Small intestine (tissue), 7 donors: ENCODE results near the gene RCOR2. TPM values are rescaled to one million over a fixed set of nuclear protein-coding genes. Genes with fewer than 3 reads are reported as not detected.

Experiments used
- DNase-seq, 2 donors: peaks; one replicate each; pipeline versions ENCODE4 v3.0.0 to v3.0.0-alpha.2; 2013
- FAIRE-seq: peaks from 2 replicates; lab custom pipeline; 2012; peaks lifted over from hg19 to GRCh38; lab: Jason Lieb, UNC
- H3K27ac ChIP-seq, 3 donors: one replicate each; pipeline ENCODE4 v1.5.1; 2013; ENCODE audit warnings: low read length in 2 of 3, mild to moderate bottlenecking in 2 of 3, control low read depth in 1 of 3, inconsistent platforms in 1 of 3, low read depth in 1 of 3, moderate library complexity in 1 of 3
- H3K27me3 ChIP-seq, 3 donors: one replicate each; pipeline ENCODE4 v1.6.1; 2013; ENCODE audit warnings: low read length in 3 of 3, inconsistent platforms in 1 of 3; ENCODE audit not compliant: control insufficient read depth in 3 of 3, insufficient read depth in 3 of 3
- H3K36me3 ChIP-seq, 3 donors: one replicate each; pipeline ENCODE4 v1.6.1; 2013; ENCODE audit warnings: low read length in 3 of 3, inconsistent platforms in 1 of 3, low read depth in 1 of 3, mild to moderate bottlenecking in 1 of 3, moderate library complexity in 1 of 3; ENCODE audit not compliant: control insufficient read depth in 3 of 3, insufficient read depth in 2 of 3
- H3K4me1 ChIP-seq, 3 donors: one replicate each; pipeline ENCODE4 v1.6.1; 2013; ENCODE audit warnings: low read length in 2 of 3, inconsistent platforms in 1 of 3, low read depth in 1 of 3, mild to moderate bottlenecking in 1 of 3, moderate library complexity in 1 of 3; ENCODE audit not compliant: control insufficient read depth in 3 of 3, insufficient read depth in 2 of 3
- H3K4me3 ChIP-seq, 3 donors: one replicate each; pipeline ENCODE4 v1.5.1; 2013; ENCODE audit warnings: low read length in 3 of 3, control low read depth in 1 of 3, inconsistent platforms in 1 of 3, low read depth in 1 of 3, mild to moderate bottlenecking in 1 of 3, moderate library complexity in 1 of 3
- H3K9me3 ChIP-seq, 2 donors: one replicate each; pipeline ENCODE4 v1.6.1; 2013; ENCODE audit warnings: low read depth in 1 of 2, low read length in 1 of 2; ENCODE audit not compliant: control insufficient read depth in 2 of 2, insufficient read depth in 1 of 2
- WGBS, 3 donors: extraction: QIAGEN DNeasy Blood & Tissue Kit; methylation state at CpG; one replicate each; pipeline ENCODE4 v1.1.7; 2013; 5-methylcytosine and 5-hydroxymethylcytosine counted together
- polyA plus RNA-seq, 4 donors: library from polyadenylated mRNA; stranded (reverse) in 3 of 4; unstranded in 1 of 4; fragments of 200-250 nt in 3 of 4; fragments of 120-200 nt in 1 of 4; gene quantifications; one replicate each; pipeline versions ENCODE4 v1.2.1 to v1.2.3, GENCODE V29; 2013
- donor health status: healthy with polysubstance abuse.
- donor health status: control.
- donor health status: control.
- donor health status: Bipolar disorder and iron deficiency.
- donor health status: healthy.

Gene RCOR2
- polyA plus RNA-seq, 4 donors = 1.3 to 5.0 (median 2.1) TPM; not detected in 1

GRCh38 chr11:63913866-63914830 lies 2.8 kb downstream of the RCOR2 start:
- FAIRE-seq = no peak
- Histone ChIP-seq H3K36me3 (peaks cover 2 to 50% (median 8%) of the 10 kb centered on the region in 3 donors), H3K9me3 (no peaks in the 10 kb centered on the region), H3K4me3 (no peak overlapping the region), H3K27me3 (peaks cover 0 to 3% (median 0%) of the 10 kb centered on the region in 3 donors), H3K27ac (no peak overlapping the region), H3K4me1 (peaks cover 0 to 35% (median 9%) of the 10 kb centered on the region in 3 donors)
- 86 to 91% (median 89%) methylated on average over 33 to 34 of the region's 34 CpGs for WGBS, 3 donors
- DNase-seq = no peak

GRCh38 chr11:63912678-63913077 lies 4.3 kb downstream of the RCOR2 start:
- Histone ChIP-seq H3K36me3 (peaks cover 8 to 65% (median 11%) of the 10 kb centered on the region in 3 donors), H3K27me3 (peaks cover 0 to 3% (median 0%) of the 10 kb centered on the region in 3 donors), H3K27ac (no peak overlapping the region), H3K9me3 (no peaks in the 10 kb centered on the region), H3K4me3 (no peak overlapping the region), H3K4me1 (peaks cover 0 to 21% (median 4%) of the 10 kb centered on the region in 3 donors)
- FAIRE-seq = no peak
- DNase-seq = no peak
- WGBS, 3 donors = 79 to 86% (median 84%) methylated on average over 7 of the region's 7 CpGs

- Histone ChIP-seq H3K4me3 (no peak overlapping the region), H3K36me3 (peaks cover 8 to 73% (median 17%) of the 10 kb centered on the region in 3 donors), H3K4me1 (peaks cover 0 to 15% (median 0%) of the 10 kb centered on the region in 3 donors), H3K9me3 (no peaks in the 10 kb centered on the region), H3K27me3 (peaks cover 0 to 3% (median 0%) of the 10 kb centered on the region in 3 donors), H3K27ac (no peak overlapping the region)
- DNase-seq (no peak), FAIRE-seq (no peak)
- 91 to 94% (median 92%) methylated on average over 12 to 22 of the region's 22 CpGs for WGBS, 3 donors
These were observed 5.1 kb downstream of the RCOR2 start for GRCh38 chr11:63911876-63912275.

GRCh38 chr11:63911440-63911839 lies 5.5 kb downstream of the RCOR2 start:
- no peak for DNase-seq
- Histone ChIP-seq H3K4me1 (peaks cover 0 to 14% (median 0%) of the 10 kb centered on the region in 3 donors), H3K27me3 (peaks cover 0 to 3% (median 0%) of the 10 kb centered on the region in 3 donors), H3K27ac (no peak overlapping the region), H3K4me3 (no peak overlapping the region), H3K36me3 (peaks cover 8 to 77% (median 19%) of the 10 kb centered on the region in 3 donors), H3K9me3 (no peaks in the 10 kb centered on the region)
- WGBS, 3 donors = 78 to 92% (median 89%) methylated on average over 8 of the region's 8 CpGs
- no peak for FAIRE-seq

- no peak overlapping the region for H3K27ac ChIP-seq
- FAIRE-seq = no peak
- no peak for DNase-seq
- WGBS, 3 donors = 71 to 81% (median 79%) methylated on average over 9 of the region's 9 CpGs
- H3K9me3 ChIP-seq = no peaks in the 10 kb centered on the region
- H3K27me3 ChIP-seq = peaks cover 0 to under 1% (median 0%) of the 10 kb centered on the region in 3 donors
- H3K36me3 ChIP-seq = peaks cover 8 to 85% (median 23%) of the 10 kb centered on the region in 3 donors
- peaks cover 0 to 6% (median 0%) of the 10 kb centered on the region in 3 donors for H3K4me1 ChIP-seq
- H3K4me3 ChIP-seq = no peak overlapping the region
These were observed 6.3 kb downstream of the RCOR2 start for GRCh38 chr11:63910675-63911074.

GRCh38 chr11:63909591-63910506 lies 7.1 kb downstream of the RCOR2 start:
- no peaks in the 10 kb centered on the region for H3K9me3 ChIP-seq
- H3K4me3 ChIP-seq = no peak overlapping the region
- 70 to 84% (median 80%) methylated on average over 22 to 24 of the region's 24 CpGs for WGBS, 3 donors
- peaks cover 10 to 91% (median 29%) of the 10 kb centered on the region in 3 donors for H3K36me3 ChIP-seq
- no peak overlapping the region for H3K27ac ChIP-seq
- H3K4me1 ChIP-seq = peaks cover 0 to 4% (median 0%) of the 10 kb centered on the region in 3 donors
- DNase-seq = no peak
- no peak for FAIRE-seq
- no peaks in the 10 kb centered on the region for H3K27me3 ChIP-seq

- no peak overlapping the region for H3K27ac ChIP-seq
- DNase-seq (no peak), FAIRE-seq (no peak)
- H3K4me3 ChIP-seq = no peak overlapping the region
- WGBS, 3 donors = 85 to 94% (median 93%) methylated on average over 46 of the region's 46 CpGs
- H3K9me3 ChIP-seq = no peaks in the 10 kb centered on the region
- peaks cover 15 to 91% (median 37%) of the 10 kb centered on the region in 3 donors for H3K36me3 ChIP-seq
- no peaks in the 10 kb centered on the region for H3K27me3 ChIP-seq
- peaks cover 0 to 4% (median 0%) of the 10 kb centered on the region in 3 donors for H3K4me1 ChIP-seq
These were observed 8.1 kb downstream of the RCOR2 start for GRCh38 chr11:63908631-63909401.
